ENCODE data around the gene CADM1.

DNA sequence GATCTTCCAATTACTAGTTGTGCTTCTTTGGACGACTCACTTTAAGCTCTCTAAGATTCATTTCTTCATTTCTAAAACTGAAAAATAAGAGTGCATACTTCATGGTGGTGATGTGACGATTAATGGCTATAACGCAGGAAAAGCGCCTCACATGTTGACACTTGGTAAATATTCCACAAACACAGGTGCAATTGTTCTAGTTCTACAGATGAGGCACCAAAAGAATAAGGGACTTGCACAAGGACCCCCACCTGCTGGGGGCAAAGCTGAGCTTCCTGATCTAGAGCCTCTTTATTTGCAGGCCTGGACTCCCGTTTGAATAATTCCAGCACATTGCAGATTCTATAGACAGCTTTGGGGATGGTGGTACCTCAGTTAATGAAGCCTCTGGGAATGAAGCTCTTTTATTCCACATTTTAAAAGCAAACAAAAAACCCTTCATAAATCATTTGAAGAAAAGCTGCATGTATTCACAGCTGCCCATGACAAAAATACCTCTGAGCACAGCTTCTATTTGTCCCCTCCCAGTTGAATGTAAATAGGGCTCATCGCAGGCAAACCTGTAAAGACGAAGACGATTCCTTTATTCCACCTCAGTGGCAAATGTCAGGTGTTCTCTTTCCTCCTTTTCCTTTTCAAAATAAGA is 14.9 kb upstream of the CADM1 start:
- TF ChIP-seq, protein P1, sequence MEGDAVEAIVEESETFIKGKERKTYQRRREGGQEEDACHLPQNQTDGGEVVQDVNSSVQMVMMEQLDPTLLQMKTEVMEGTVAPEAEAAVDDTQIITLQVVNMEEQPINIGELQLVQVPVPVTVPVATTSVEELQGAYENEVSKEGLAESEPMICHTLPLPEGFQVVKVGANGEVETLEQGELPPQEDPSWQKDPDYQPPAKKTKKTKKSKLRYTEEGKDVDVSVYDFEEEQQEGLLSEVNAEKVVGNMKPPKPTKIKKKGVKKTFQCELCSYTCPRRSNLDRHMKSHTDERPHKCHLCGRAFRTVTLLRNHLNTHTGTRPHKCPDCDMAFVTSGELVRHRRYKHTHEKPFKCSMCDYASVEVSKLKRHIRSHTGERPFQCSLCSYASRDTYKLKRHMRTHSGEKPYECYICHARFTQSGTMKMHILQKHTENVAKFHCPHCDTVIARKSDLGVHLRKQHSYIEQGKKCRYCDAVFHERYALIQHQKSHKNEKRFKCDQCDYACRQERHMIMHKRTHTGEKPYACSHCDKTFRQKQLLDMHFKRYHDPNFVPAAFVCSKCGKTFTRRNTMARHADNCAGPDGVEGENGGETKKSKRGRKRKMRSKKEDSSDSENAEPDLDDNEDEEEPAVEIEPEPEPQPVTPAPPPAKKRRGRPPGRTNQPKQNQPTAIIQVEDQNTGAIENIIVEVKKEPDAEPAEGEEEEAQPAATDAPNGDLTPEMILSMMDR (IDR thresholded peaks at IDR 0.05), result no peak
- TF ChIP-seq POLR2A (IDR thresholded peaks at IDR 0.05), result no peak
- no peak for TF ChIP-seq EP300 (IDR thresholded peaks at IDR 0.05)
- no peak for TF ChIP-seq POLR2AphosphoS5 (IDR thresholded peaks at IDR 0.05)

Data from stomach (tissue), 4 donors.